ENCODE measurements around the gene RNF14.
"Not testable (repeated sequence)": the region's sequence is repeated elsewhere in the genome, so short reads cannot be mapped to it uniquely, and the experiment has no call there.

RNF14 gene

GRCh38 chr5:142025637-142026036 is 56.7 kb downstream of the RNF14 start:
- H3K9ac ChIP-seq (ENCODE audit: low read depth, low read length): peak overlapping the region; percentile 80; the same call in 1 of the 2 replicates
- no peaks in the 10 kb centered on the region; the same call in 1 of the 2 replicates for H3K9me3 ChIP-seq (ENCODE audit: insufficient read depth, low read depth, low read length)
- H3K27ac ChIP-seq (ENCODE audit: low read length): no peak overlapping the region
- no peaks in the 10 kb centered on the region for H3K36me3 ChIP-seq (ENCODE audit: insufficient read depth, low read depth, low read length)
- peaks cover 7% of the 10 kb centered on the region; the same call in 1 of the 2 replicates for H3K4me1 ChIP-seq (ENCODE audit: insufficient read depth, low read length)
- peak overlapping the region; percentile 85; the same call in 1 of the 2 replicates for H3K4me3 ChIP-seq (ENCODE audit: low read length)
- H3K27me3 ChIP-seq (ENCODE audit: insufficient read depth, low read length): 0 out of 2 replicates have a peak, but pooled peaks cover 7% of the 10 kb centered on the region

GRCh38 chr5:142032150-142032549 is 63.2 kb downstream of the RNF14 start:
- H3K4me1 ChIP-seq (ENCODE audit: insufficient read depth, low read length): no peaks in the 10 kb centered on the region
- no peak overlapping the region for H3K27ac ChIP-seq (ENCODE audit: low read length)
- H3K9me3 ChIP-seq (ENCODE audit: insufficient read depth, low read depth, low read length): no peaks in the 10 kb centered on the region
- H3K36me3 ChIP-seq (ENCODE audit: insufficient read depth, low read depth, low read length): no peaks in the 10 kb centered on the region
- no peak overlapping the region for H3K4me3 ChIP-seq (ENCODE audit: low read length)
- H3K27me3 ChIP-seq (ENCODE audit: insufficient read depth, low read length): no peaks in the 10 kb centered on the region
- H3K9ac ChIP-seq (ENCODE audit: low read depth, low read length): no peak overlapping the region

GRCh38 chr5:142032747-142033631 is 64.1 kb downstream of the RNF14 start:
- H3K4me3 ChIP-seq (ENCODE audit: low read length): no peak overlapping the region
- H3K36me3 ChIP-seq (ENCODE audit: insufficient read depth, low read depth, low read length): no peaks in the 10 kb centered on the region
- no peaks in the 10 kb centered on the region for H3K4me1 ChIP-seq (ENCODE audit: insufficient read depth, low read length)
- no peaks in the 10 kb centered on the region for H3K9me3 ChIP-seq (ENCODE audit: insufficient read depth, low read depth, low read length)
- no peaks in the 10 kb centered on the region for H3K27me3 ChIP-seq (ENCODE audit: insufficient read depth, low read length)
- no peak overlapping the region for H3K9ac ChIP-seq (ENCODE audit: low read depth, low read length)
- no peak overlapping the region for H3K27ac ChIP-seq (ENCODE audit: low read length)

GRCh38 chr5:142033632-142034567 is 65.0 kb downstream of the RNF14 start:
- not testable (repeated sequence) for H3K9ac ChIP-seq (ENCODE audit: low read depth, low read length); H3K27me3 ChIP-seq (ENCODE audit: insufficient read depth, low read length)

GRCh38 chr5:142034994-142035393 is 66.1 kb downstream of the RNF14 start:
- no peaks in the 10 kb centered on the region for H3K9me3 ChIP-seq (ENCODE audit: insufficient read depth, low read depth, low read length)
- H3K27ac ChIP-seq (ENCODE audit: low read length): no peak overlapping the region
- H3K27me3 ChIP-seq (ENCODE audit: insufficient read depth, low read length): no peaks in the 10 kb centered on the region
- H3K9ac ChIP-seq (ENCODE audit: low read depth, low read length): no peak overlapping the region
- no peaks in the 10 kb centered on the region for H3K4me1 ChIP-seq (ENCODE audit: insufficient read depth, low read length)
- no peak overlapping the region for H3K4me3 ChIP-seq (ENCODE audit: low read length)
- H3K36me3 ChIP-seq (ENCODE audit: insufficient read depth, low read depth, low read length): no peaks in the 10 kb centered on the region

More at GRCh38 chr5:142033632-142034567, 65.0 kb downstream of the RNF14 start:
- not testable (repeated sequence) for H3K27ac ChIP-seq (ENCODE audit: low read length); H3K4me3 ChIP-seq (ENCODE audit: low read length); H3K4me1 ChIP-seq (ENCODE audit: insufficient read depth, low read length); H3K9me3 ChIP-seq (ENCODE audit: insufficient read depth, low read depth, low read length); H3K36me3 ChIP-seq (ENCODE audit: insufficient read depth, low read depth, low read length)

- H3K4me1 ChIP-seq (ENCODE audit: insufficient read depth, low read length): no peaks in the 10 kb centered on the region
- no peaks in the 10 kb centered on the region for H3K9me3 ChIP-seq (ENCODE audit: insufficient read depth, low read depth, low read length)
- H3K27ac ChIP-seq (ENCODE audit: low read length): no peak overlapping the region
- no peak overlapping the region for H3K9ac ChIP-seq (ENCODE audit: low read depth, low read length)
- no peak overlapping the region for H3K4me3 ChIP-seq (ENCODE audit: low read length)
- H3K27me3 ChIP-seq (ENCODE audit: insufficient read depth, low read length): no peaks in the 10 kb centered on the region
- no peaks in the 10 kb centered on the region for H3K36me3 ChIP-seq (ENCODE audit: insufficient read depth, low read depth, low read length)
Measured at GRCh38 chr5:142036918-142037317, 68.0 kb downstream of the RNF14 start.

GRCh38 chr5:142037599-142037998 is 68.7 kb downstream of the RNF14 start:
- not testable (repeated sequence) for H3K27ac ChIP-seq (ENCODE audit: low read length); H3K4me3 ChIP-seq (ENCODE audit: low read length); H3K36me3 ChIP-seq (ENCODE audit: insufficient read depth, low read depth, low read length); H3K9ac ChIP-seq (ENCODE audit: low read depth, low read length); H3K9me3 ChIP-seq (ENCODE audit: insufficient read depth, low read depth, low read length); H3K27me3 ChIP-seq (ENCODE audit: insufficient read depth, low read length); H3K4me1 ChIP-seq (ENCODE audit: insufficient read depth, low read length)

GRCh38 chr5:142038735-142039134 is 69.8 kb downstream of the RNF14 start:
- Histone ChIP-seq H3K9ac (ENCODE audit: low read depth, low read length) (no peak overlapping the region), H3K4me3 (ENCODE audit: low read length) (no peak overlapping the region), H3K4me1 (ENCODE audit: insufficient read depth, low read length) (no peaks in the 10 kb centered on the region), H3K9me3 (ENCODE audit: insufficient read depth, low read depth, low read length) (no peaks in the 10 kb centered on the region), H3K27me3 (ENCODE audit: insufficient read depth, low read length) (no peaks in the 10 kb centered on the region), H3K36me3 (ENCODE audit: insufficient read depth, low read depth, low read length) (no peaks in the 10 kb centered on the region), H3K27ac (ENCODE audit: low read length) (no peak overlapping the region)

Data from iPS-20b (cell line).